Natural killer cell (primary cell): ENCODE results near the gene NPM3. TPM values are rescaled to one million over a fixed set of nuclear protein-coding genes. Genes with fewer than 3 reads are reported as not detected.
A peak's percentile ranks its signal among the peaks of the same experiment; 100 is the strongest.

ENCODE experiments used
- ATAC-seq, 3 donors: fragments of 150-1000 bp in 2 of 3; fragments of 200-7000 bp in 1 of 3; cut with Tn5 transposase; 1 replicate in 1 of 3; 2 replicates in 2 of 3; pipeline ENCODE4 v1.10.0; 2021; ENCODE audit warnings: mild to moderate bottlenecking in 2 of 3, moderate library complexity in 2 of 3
- DNase-seq, 2 donors: peaks; one replicate each; pipeline versions ENCODE4 v3.0.0 to v3.0.0-alpha.2; 2013 to 2021; ENCODE audit warnings: mixed read lengths in 1 of 2
- H3K27ac ChIP-seq: one replicate; pipeline ENCODE4 v1.5.1; 2013; ENCODE audit warnings: mild to moderate bottlenecking, low read length
- H3K27me3 ChIP-seq: one replicate; pipeline ENCODE4 v1.6.1; 2013; ENCODE audit warnings: low read length; ENCODE audit not compliant: control insufficient read depth, insufficient read depth
- H3K36me3 ChIP-seq: one replicate; pipeline ENCODE4 v1.6.1; 2013; ENCODE audit warnings: low read length; ENCODE audit not compliant: control insufficient read depth, insufficient read depth
- H3K4me1 ChIP-seq: one replicate; pipeline ENCODE4 v1.6.1; 2013; ENCODE audit warnings: low read length; ENCODE audit not compliant: control insufficient read depth, insufficient read depth
- H3K4me3 ChIP-seq: one replicate; pipeline ENCODE4 v1.5.1; 2013; ENCODE audit warnings: low read length
- H3K9me3 ChIP-seq: one replicate; pipeline ENCODE4 v1.6.1; 2013; ENCODE audit warnings: low read length; ENCODE audit not compliant: control insufficient read depth, insufficient read depth
- H3K27ac Mint-ChIP-seq, 2 donors: one replicate each; pipeline ENCODE4 v1.8.0; 2022; ENCODE audit warnings: mild to moderate bottlenecking in 2 of 2, mixed read lengths in 2 of 2, moderate library complexity in 1 of 2
- H3K27me3 Mint-ChIP-seq, 2 donors: one replicate each; pipeline ENCODE4 v1.8.0; 2022; ENCODE audit warnings: low read depth in 2 of 2, mixed read lengths in 2 of 2
- H3K36me3 Mint-ChIP-seq: one replicate; pipeline ENCODE4 v1.8.0; 2022; ENCODE audit warnings: mixed read lengths
- H3K4me1 Mint-ChIP-seq, 2 donors: one replicate each; pipeline ENCODE4 v1.8.0; 2022; ENCODE audit warnings: mixed read lengths in 2 of 2
- H3K4me3 Mint-ChIP-seq: one replicate; pipeline ENCODE4 v1.8.0; 2022; ENCODE audit warnings: mild to moderate bottlenecking, moderate library complexity, mixed read lengths
- H3K9me3 Mint-ChIP-seq, 2 donors: one replicate each; pipeline ENCODE4 v1.8.0; 2022; ENCODE audit warnings: mixed read lengths in 2 of 2
- CTCF ChIP-seq: fragments of 200-600 bp; IDR thresholded peaks from one replicate; pipeline ENCODE4 v1.8.0; 2022; ENCODE audit warnings: antibody characterized with exemption
- WGBS: methylation state at CpG from one replicate; pipeline ENCODE4 v1.1.7; 2013; ENCODE audit warnings: missing lambda C conversion rate; ENCODE audit not compliant: insufficient coverage; 5-methylcytosine and 5-hydroxymethylcytosine counted together
- intact Hi-C: fragments of 100-400 bp; cut with micrococcal nuclease; formaldehyde crosslinking; loops from one replicate; pipeline ENCODE4 v1.14.2; 2022
- total RNA-seq, 4 donors: library from RNA; stranded (reverse); fragments of 120-200 nt in 1 of 4; gene quantifications; one replicate each; pipeline versions ENCODE4 v1.2.3 to v1.2.4, GENCODE V29; 2013 to 2022

Gene NPM3
- total RNA-seq, 3 donors from 2014 or later (not counting 1 experiment from before 2014, with no cell fraction given) = 8.2 to 9.0 (median 8.5) TPM

- Mint-ChIP-seq H3K27ac (peak overlapping the region; percentile 93 to 96), H3K4me3 (peak overlapping the region; percentile 100), H3K27me3 (no peaks in the 10 kb centered on the region), H3K36me3 (peaks cover 12% of the 10 kb centered on the region), H3K9me3 (no peaks in the 10 kb centered on the region), H3K4me1 (peaks cover 45 to 48% of the 10 kb centered on the region in 2 donors)
- no peak for TF ChIP-seq CTCF
- 96% methylated on average over 2 of the region's 2 CpGs for WGBS
- no peak for DNase-seq
- no peak for ATAC-seq
- H3K27me3 ChIP-seq = no peaks in the 10 kb centered on the region
- intact Hi-C loops = loop anchor here (5.0 kb wide), 1 partner anchor 288 kb away; no protein-coding TSS in a partner anchor
- no peak overlapping the region for H3K27ac ChIP-seq
- no peak overlapping the region for H3K4me3 ChIP-seq
- no peaks in the 10 kb centered on the region for H3K9me3 ChIP-seq
- peaks cover 43% of the 10 kb centered on the region for H3K4me1 ChIP-seq
- peaks cover 40% of the 10 kb centered on the region for H3K36me3 ChIP-seq
These were observed 1.3 kb upstream of the NPM3 start for GRCh38 chr10:101784558-101784957.

DNA sequence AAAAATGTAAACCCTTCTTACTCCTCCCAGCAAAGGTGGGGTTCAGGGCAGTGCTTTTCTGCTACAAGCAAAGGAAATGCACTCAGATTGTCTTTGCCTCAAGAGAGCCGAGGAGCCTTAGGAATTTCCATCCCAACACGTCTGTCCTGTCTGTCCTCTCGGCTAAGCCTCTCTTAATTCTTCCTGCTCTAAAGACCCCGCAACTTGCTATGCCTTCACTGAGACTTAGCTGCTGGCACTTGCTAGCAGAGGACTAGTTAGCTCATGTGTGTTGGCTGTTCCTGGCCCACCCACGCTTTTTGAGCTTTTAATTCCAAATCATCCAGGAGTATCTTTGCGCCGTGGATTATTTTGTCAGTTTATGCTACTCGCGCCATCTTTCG is 481 bp upstream of the NPM3 start:
- no peak for DNase-seq
- H3K4me1 ChIP-seq = peaks cover 52% of the 10 kb centered on the region
- Mint-ChIP-seq H3K4me1 (peaks cover 54 to 56% of the 10 kb centered on the region in 2 donors), H3K36me3 (peaks cover 12% of the 10 kb centered on the region), H3K27ac (peak overlapping the region; percentile 93 to 96), H3K4me3 (peak overlapping the region; percentile 100), H3K27me3 (peaks cover 6% of the 10 kb centered on the region in 2 donors), H3K9me3 (no peaks in the 10 kb centered on the region)
- 81% methylated on average over 10 of the region's 10 CpGs for WGBS
- peak overlapping the region; percentile 77 for H3K4me3 ChIP-seq
- peak overlapping the region; percentile 70 for H3K27ac ChIP-seq
- H3K9me3 ChIP-seq = no peaks in the 10 kb centered on the region
- H3K36me3 ChIP-seq = peaks cover 34% of the 10 kb centered on the region
- intact Hi-C loops = loop anchor here (1.0 to 5.0 kb wide), 3 partner anchors 35 to 571 kb away; partner anchors contain the start of gene OGA
- ATAC-seq = no peak
- TF ChIP-seq CTCF = no peak
- peaks cover 3% of the 10 kb centered on the region for H3K27me3 ChIP-seq

DNA sequence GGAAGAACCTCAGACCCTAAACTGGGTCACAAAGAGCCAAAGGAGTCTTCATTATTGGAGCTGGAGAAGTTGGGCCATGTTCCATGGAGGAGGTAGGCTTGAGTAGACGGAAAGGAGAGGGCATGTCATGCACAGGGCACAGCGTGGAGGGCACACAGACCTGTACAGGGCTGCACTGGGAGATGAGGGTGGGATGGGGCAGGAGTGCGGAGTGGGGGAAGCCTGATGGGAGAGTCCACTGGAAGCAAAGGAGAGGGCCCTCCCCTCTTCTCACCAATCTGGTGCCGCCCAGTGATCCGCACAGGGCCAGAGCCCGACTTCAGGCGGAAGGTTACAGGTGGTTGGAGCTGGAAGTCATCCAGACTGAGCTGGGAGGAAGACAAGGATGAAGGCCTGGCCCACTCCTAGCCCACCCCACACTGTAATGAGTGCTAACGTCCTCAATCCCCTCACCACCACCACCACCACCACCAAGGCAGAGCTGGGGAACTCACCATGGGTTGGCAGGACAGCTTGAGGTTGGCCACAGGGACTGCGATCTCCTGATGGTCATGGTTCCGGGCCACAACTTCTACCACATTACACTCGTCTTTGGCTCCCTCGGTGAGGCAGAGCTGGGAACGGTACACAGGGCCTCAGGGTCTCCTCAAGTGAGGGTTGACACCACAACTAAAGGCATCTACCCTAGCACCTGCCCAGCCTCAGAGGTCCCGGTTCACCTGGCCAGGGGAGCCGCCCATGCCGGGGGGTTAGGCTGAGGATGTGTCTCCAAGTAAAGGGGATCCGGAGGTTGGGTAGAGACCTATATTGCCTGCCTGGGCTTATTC is 1.0 kb downstream of the NPM3 start:
- Mint-ChIP-seq H3K9me3 (no peaks in the 10 kb centered on the region), H3K4me1 (peaks cover 55 to 58% of the 10 kb centered on the region in 2 donors), H3K4me3 (peak overlapping the region; percentile 100), H3K27me3 (peaks cover 16 to 20% of the 10 kb centered on the region in 2 donors), H3K36me3 (peaks cover 12% of the 10 kb centered on the region), H3K27ac (peak overlapping the region; percentile 93 to 96)
- no peak overlapping the region for H3K27ac ChIP-seq
- ATAC-seq (no peak), DNase-seq (no peak)
- H3K27me3 ChIP-seq = peaks cover 16% of the 10 kb centered on the region
- intact Hi-C loops = loop anchor here (2.0 to 5.0 kb wide), 3 partner anchors 179 to 569 kb away; no protein-coding TSS in a partner anchor
- H3K36me3 ChIP-seq = peaks cover 26% of the 10 kb centered on the region
- no peak for TF ChIP-seq CTCF
- H3K4me3 ChIP-seq = peak overlapping the region; percentile 77
- 61% methylated on average over 11 of the region's 17 CpGs for WGBS
- peaks cover 55% of the 10 kb centered on the region for H3K4me1 ChIP-seq
- H3K9me3 ChIP-seq = no peaks in the 10 kb centered on the region
